ENCODE results near the gene CYP26C1.

Gene CYP26C1

DNA sequence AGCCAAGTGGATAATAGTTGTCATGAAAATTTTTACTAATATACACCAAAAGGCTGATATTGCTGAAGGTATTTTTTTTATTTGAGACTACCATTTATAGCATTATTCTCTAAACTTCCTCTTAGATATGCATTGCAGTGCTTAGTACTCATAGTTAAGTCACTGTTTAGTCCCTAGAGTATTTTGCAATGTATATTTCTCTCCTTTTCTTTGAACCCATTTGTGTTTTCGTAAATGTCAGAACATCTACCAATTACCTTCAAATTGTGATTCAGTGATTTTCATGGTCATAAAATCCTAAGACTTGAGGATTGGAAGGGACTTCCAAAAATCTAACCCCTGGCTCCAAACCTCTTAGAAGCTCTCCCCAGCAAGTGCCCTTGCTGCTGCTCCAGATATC lies 21.5 kb upstream of the CYP26C1 start:
- Histone ChIP-seq H3K4me3 (ENCODE audit: low read length in 2 of 2) (no peak overlapping the region), H3K9ac (ENCODE audit: low read length in 2 of 2) (no peak overlapping the region)

DNA sequence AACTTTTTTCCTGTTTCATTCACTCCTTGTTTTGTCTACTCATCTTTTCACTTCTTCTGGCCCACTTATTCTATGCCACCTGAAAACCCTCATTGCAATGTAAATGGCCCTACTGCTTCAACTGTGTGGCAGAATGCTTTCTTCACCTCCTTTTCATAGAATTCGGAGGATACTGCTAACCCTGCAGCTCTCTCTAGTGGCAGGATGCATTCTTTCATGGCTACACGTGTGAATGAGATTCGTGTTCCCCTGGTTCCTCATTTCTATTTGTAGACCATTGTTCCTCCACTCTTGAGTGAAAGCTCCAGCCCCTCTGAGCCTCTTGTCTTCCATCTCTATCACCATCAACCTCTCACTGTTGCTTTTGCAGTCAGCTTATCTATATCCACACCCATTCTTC lies 20.9 kb upstream of the CYP26C1 start:
- no peak overlapping the region for H3K4me3 ChIP-seq (ENCODE audit: low read length in 2 of 2)
- no peak overlapping the region for H3K9ac ChIP-seq (ENCODE audit: low read length in 2 of 2)
- no peaks in the 10 kb centered on the region for H3K9me3 ChIP-seq (ENCODE audit: control insufficient read depth in 2 of 2, low read length in 2 of 2)
- H3K4me1 ChIP-seq (ENCODE audit: control insufficient read depth, insufficient read depth, low read length): no peaks in the 10 kb centered on the region
- H3K27ac ChIP-seq (ENCODE audit: low read length): no peak overlapping the region
- H3K27me3 ChIP-seq (ENCODE audit: control insufficient read depth in 1 of 2, insufficient read depth in 2 of 2, low read length in 2 of 2): no peaks in the 10 kb centered on the region
- H3K36me3 ChIP-seq (ENCODE audit: control insufficient read depth in 2 of 2, insufficient read depth in 2 of 2, low read length in 2 of 2): no peaks in the 10 kb centered on the region

More for the DNA sequence above, 21.5 kb upstream of the CYP26C1 start:
- Histone ChIP-seq H3K27ac (ENCODE audit: low read length) (no peak overlapping the region), H3K27me3 (ENCODE audit: control insufficient read depth in 1 of 2, insufficient read depth in 2 of 2, low read length in 2 of 2) (no peaks in the 10 kb centered on the region), H3K4me1 (ENCODE audit: control insufficient read depth, insufficient read depth, low read length) (no peaks in the 10 kb centered on the region), H3K9me3 (ENCODE audit: control insufficient read depth in 2 of 2, low read length in 2 of 2) (no peaks in the 10 kb centered on the region), H3K36me3 (ENCODE audit: control insufficient read depth in 2 of 2, insufficient read depth in 2 of 2, low read length in 2 of 2) (no peaks in the 10 kb centered on the region)

- Histone ChIP-seq H3K9me3 (ENCODE audit: control insufficient read depth in 2 of 2, low read length in 2 of 2) (no peaks in the 10 kb centered on the region), H3K36me3 (ENCODE audit: control insufficient read depth in 2 of 2, insufficient read depth in 2 of 2, low read length in 2 of 2) (no peaks in the 10 kb centered on the region), H3K9ac (ENCODE audit: low read length in 2 of 2) (no peak overlapping the region), H3K4me3 (ENCODE audit: low read length in 2 of 2) (no peak overlapping the region), H3K4me1 (ENCODE audit: control insufficient read depth, insufficient read depth, low read length) (no peaks in the 10 kb centered on the region), H3K27ac (ENCODE audit: low read length) (no peak overlapping the region), H3K27me3 (ENCODE audit: control insufficient read depth in 1 of 2, insufficient read depth in 2 of 2, low read length in 2 of 2) (peaks cover 2 to 7% of the 10 kb centered on the region in 2 donors)
Measured at GRCh38 chr10:93054486-93054885, 6.1 kb upstream of the CYP26C1 start.

DNA sequence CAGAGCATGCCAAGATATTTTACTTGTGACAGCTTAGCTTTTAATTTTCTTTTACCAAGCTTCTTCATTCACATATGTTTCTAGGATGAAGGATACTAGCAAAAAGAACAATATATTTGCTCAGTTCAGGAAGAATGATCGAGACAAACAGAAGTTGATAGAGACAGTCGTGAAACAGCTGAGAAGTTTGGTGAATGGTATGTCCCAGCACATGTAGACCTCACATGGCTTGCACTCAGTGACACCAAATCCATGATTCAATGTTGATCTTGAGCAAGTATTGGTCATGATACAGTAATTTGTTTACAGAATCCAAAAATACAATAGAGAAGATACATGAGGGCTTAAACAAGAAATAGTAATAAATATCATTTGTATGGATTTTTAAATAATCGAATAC lies 2.5 kb upstream of the CYP26C1 start:
- Histone ChIP-seq H3K9ac (ENCODE audit: low read length in 2 of 2) (no peak overlapping the region), H3K4me3 (ENCODE audit: low read length in 2 of 2) (no peak overlapping the region), H3K9me3 (ENCODE audit: control insufficient read depth in 2 of 2, low read length in 2 of 2) (peaks cover 0 to 3% of the 10 kb centered on the region in 2 donors), H3K27me3 (ENCODE audit: control insufficient read depth in 1 of 2, insufficient read depth in 2 of 2, low read length in 2 of 2) (peaks cover 18 to 39% of the 10 kb centered on the region in 2 donors), H3K27ac (ENCODE audit: low read length) (no peak overlapping the region), H3K4me1 (ENCODE audit: control insufficient read depth, insufficient read depth, low read length) (peaks cover 22% of the 10 kb centered on the region), H3K36me3 (ENCODE audit: control insufficient read depth in 2 of 2, insufficient read depth in 2 of 2, low read length in 2 of 2) (no peaks in the 10 kb centered on the region)

DNA sequence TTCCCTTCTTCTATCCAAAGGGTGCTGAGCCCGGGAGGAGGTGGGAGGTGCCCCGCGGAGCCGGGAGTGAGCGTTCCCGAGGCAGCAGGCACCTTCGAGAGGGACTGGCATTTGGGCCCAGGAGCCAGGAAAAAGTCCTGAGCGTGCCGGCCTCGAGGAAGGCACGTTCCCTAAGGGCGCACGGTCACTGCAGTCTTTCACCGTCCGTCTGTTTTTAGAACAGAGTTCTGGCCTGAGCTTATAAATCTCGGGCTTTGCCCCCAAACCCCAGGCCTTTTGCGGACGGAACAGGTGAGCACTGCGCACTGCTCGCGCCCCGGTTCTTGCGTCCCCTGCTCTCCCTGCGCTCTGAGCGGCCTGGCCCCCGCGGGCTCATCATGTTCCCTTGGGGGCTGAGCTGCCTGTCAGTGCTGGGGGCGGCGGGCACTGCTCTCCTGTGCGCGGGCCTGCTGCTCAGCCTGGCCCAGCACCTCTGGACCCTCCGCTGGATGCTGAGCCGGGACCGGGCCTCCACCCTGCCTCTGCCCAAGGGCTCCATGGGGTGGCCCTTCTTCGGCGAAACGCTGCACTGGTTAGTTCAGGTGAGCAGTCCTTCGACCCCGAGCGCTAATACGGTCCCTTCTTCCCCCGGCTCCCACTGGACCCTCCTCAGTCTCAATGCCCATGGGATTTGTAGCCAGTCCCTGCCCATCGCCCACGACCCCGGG lies 442 bp downstream of the CYP26C1 start:
- Histone ChIP-seq H3K4me3 (ENCODE audit: low read length in 2 of 2) (no peak overlapping the region), H3K9me3 (ENCODE audit: control insufficient read depth in 2 of 2, low read length in 2 of 2) (peaks cover 0 to 3% of the 10 kb centered on the region in 2 donors), H3K9ac (ENCODE audit: low read length in 2 of 2) (no peak overlapping the region), H3K36me3 (ENCODE audit: control insufficient read depth in 2 of 2, insufficient read depth in 2 of 2, low read length in 2 of 2) (no peaks in the 10 kb centered on the region), H3K27me3 (ENCODE audit: control insufficient read depth in 1 of 2, insufficient read depth in 2 of 2, low read length in 2 of 2) (peaks cover 38 to 48% of the 10 kb centered on the region in 2 donors), H3K27ac (ENCODE audit: low read length) (no peak overlapping the region), H3K4me1 (ENCODE audit: control insufficient read depth, insufficient read depth, low read length) (peaks cover 26% of the 10 kb centered on the region)

DNA sequence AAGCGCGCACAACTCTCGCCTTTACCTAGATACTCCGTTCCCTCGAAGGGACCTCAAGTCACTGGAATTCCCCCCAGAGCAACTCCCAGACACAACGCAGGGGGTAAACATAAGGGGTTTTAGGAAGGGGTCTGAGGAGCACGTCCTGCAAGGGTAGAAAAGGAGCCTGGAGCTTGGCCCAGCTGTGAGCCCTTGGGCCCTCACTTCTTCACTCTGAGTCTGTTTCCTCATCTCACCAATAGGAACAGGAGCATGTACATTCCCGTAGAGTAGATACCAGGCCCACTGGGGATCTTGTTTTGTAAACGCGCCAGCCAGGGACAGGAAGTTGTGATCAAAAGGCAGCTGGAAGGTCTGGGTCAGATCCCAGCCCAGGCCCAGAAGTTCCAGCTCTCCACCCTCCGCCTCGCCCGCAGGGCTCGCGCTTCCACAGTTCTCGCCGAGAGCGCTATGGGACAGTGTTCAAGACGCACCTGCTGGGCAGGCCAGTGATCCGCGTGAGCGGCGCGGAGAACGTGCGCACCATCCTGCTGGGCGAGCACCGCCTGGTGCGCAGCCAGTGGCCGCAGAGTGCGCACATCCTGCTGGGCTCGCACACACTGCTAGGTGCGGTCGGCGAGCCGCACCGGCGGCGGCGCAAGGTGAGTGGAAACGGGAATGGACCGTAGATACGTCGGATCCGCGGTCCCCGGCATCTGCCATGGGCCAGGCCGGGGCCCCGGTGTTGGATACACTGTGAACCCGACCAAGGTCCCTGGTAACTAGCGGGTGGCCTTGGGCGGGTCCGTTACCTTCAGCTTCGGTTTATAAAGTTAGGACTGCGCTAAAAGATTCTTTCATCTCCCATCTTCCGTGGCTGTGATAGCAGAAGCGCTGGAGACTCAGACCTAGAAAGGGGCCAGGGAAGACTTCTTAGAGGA lies 1.3 kb downstream of the CYP26C1 start:
- no peaks in the 10 kb centered on the region for H3K36me3 ChIP-seq (ENCODE audit: control insufficient read depth in 2 of 2, insufficient read depth in 2 of 2, low read length in 2 of 2)
- H3K9me3 ChIP-seq (ENCODE audit: control insufficient read depth in 2 of 2, low read length in 2 of 2): peaks cover 0 to 3% of the 10 kb centered on the region in 2 donors
- peaks cover 26% of the 10 kb centered on the region for H3K4me1 ChIP-seq (ENCODE audit: control insufficient read depth, insufficient read depth, low read length)
- H3K9ac ChIP-seq (ENCODE audit: low read length in 2 of 2): no peak overlapping the region
- H3K27ac ChIP-seq (ENCODE audit: low read length): no peak overlapping the region
- peaks cover 45 to 54% of the 10 kb centered on the region in 2 donors for H3K27me3 ChIP-seq (ENCODE audit: control insufficient read depth in 1 of 2, insufficient read depth in 2 of 2, low read length in 2 of 2)
- peak overlapping the region; percentile 8 to 58 for H3K4me3 ChIP-seq (ENCODE audit: low read length in 2 of 2)

GRCh38 chr10:93062514-93063143 lies 2.0 kb downstream of the CYP26C1 start:
- no peak overlapping the region for H3K27ac ChIP-seq (ENCODE audit: low read length)
- peaks cover 53 to 59% of the 10 kb centered on the region in 2 donors for H3K27me3 ChIP-seq (ENCODE audit: control insufficient read depth in 1 of 2, insufficient read depth in 2 of 2, low read length in 2 of 2)
- no peaks in the 10 kb centered on the region for H3K36me3 ChIP-seq (ENCODE audit: control insufficient read depth in 2 of 2, insufficient read depth in 2 of 2, low read length in 2 of 2)
- H3K9ac ChIP-seq (ENCODE audit: low read length in 2 of 2): no peak overlapping the region
- H3K4me3 ChIP-seq (ENCODE audit: low read length in 2 of 2): peak overlapping the region; percentile 8 to 58
- peaks cover 26% of the 10 kb centered on the region for H3K4me1 ChIP-seq (ENCODE audit: control insufficient read depth, insufficient read depth, low read length)
- peaks cover 0 to 3% of the 10 kb centered on the region in 2 donors for H3K9me3 ChIP-seq (ENCODE audit: control insufficient read depth in 2 of 2, low read length in 2 of 2)

GRCh38 chr10:93063144-93063976 lies 2.8 kb downstream of the CYP26C1 start:
- H3K27ac ChIP-seq (ENCODE audit: low read length): no peak overlapping the region
- peaks cover 29% of the 10 kb centered on the region for H3K4me1 ChIP-seq (ENCODE audit: control insufficient read depth, insufficient read depth, low read length)
- H3K9me3 ChIP-seq (ENCODE audit: control insufficient read depth in 2 of 2, low read length in 2 of 2): peaks cover 0 to 3% of the 10 kb centered on the region in 2 donors
- peak overlapping the region in 1 of 2 donors; percentile 58 for H3K4me3 ChIP-seq (ENCODE audit: low read length in 2 of 2)
- H3K36me3 ChIP-seq (ENCODE audit: control insufficient read depth in 2 of 2, insufficient read depth in 2 of 2, low read length in 2 of 2): no peaks in the 10 kb centered on the region
- H3K9ac ChIP-seq (ENCODE audit: low read length in 2 of 2): no peak overlapping the region
- peaks cover 54 to 64% of the 10 kb centered on the region in 2 donors for H3K27me3 ChIP-seq (ENCODE audit: control insufficient read depth in 1 of 2, insufficient read depth in 2 of 2, low read length in 2 of 2)

- Histone ChIP-seq H3K9ac (ENCODE audit: low read length in 2 of 2) (no peak overlapping the region), H3K36me3 (ENCODE audit: control insufficient read depth in 2 of 2, insufficient read depth in 2 of 2, low read length in 2 of 2) (no peaks in the 10 kb centered on the region), H3K27ac (ENCODE audit: low read length) (no peak overlapping the region), H3K4me3 (ENCODE audit: low read length in 2 of 2) (no peak overlapping the region), H3K4me1 (ENCODE audit: control insufficient read depth, insufficient read depth, low read length) (peaks cover 33% of the 10 kb centered on the region), H3K27me3 (ENCODE audit: control insufficient read depth in 1 of 2, insufficient read depth in 2 of 2, low read length in 2 of 2) (peaks cover 59 to 72% of the 10 kb centered on the region in 2 donors), H3K9me3 (ENCODE audit: control insufficient read depth in 2 of 2, low read length in 2 of 2) (peaks cover 0 to 3% of the 10 kb centered on the region in 2 donors)
Measured at GRCh38 chr10:93063977-93064660, 3.5 kb downstream of the CYP26C1 start.
